Muscle layer of duodenum (tissue), 2 donors: Measurements from ENCODE around the gene ZNF473.

Experiments
- H3K27ac ChIP-seq: one replicate; pipeline ENCODE4 v1.7.0; 2013; ENCODE audit warnings: mild to moderate bottlenecking, low read length
- H3K27me3 ChIP-seq: one replicate; pipeline ENCODE4 v1.7.0; 2013; ENCODE audit warnings: low read depth, mild to moderate bottlenecking, control low read depth, low read length
- H3K36me3 ChIP-seq, 2 donors: one replicate each; pipeline ENCODE4 v1.7.0; 2013; ENCODE audit warnings: low read length in 2 of 2, control low read depth in 1 of 2, mild to moderate bottlenecking in 1 of 2; ENCODE audit not compliant: insufficient read depth in 2 of 2, control insufficient read depth in 1 of 2
- H3K4me1 ChIP-seq, 2 donors: one replicate each; pipeline ENCODE4 v1.7.0; 2013; ENCODE audit warnings: low read length in 2 of 2, mild to moderate bottlenecking in 2 of 2, control low read depth in 1 of 2, moderate library complexity in 1 of 2; ENCODE audit not compliant: insufficient read depth in 2 of 2, control insufficient read depth in 1 of 2
- H3K4me3 ChIP-seq, 2 donors: one replicate each; pipeline ENCODE4 v1.7.0; 2013; ENCODE audit warnings: low read length in 2 of 2, low read depth in 1 of 2, mild to moderate bottlenecking in 1 of 2
- H3K9me3 ChIP-seq, 2 donors: one replicate each; pipeline ENCODE4 v1.7.0; 2013; ENCODE audit warnings: low read length in 2 of 2, control low read depth in 1 of 2, mild to moderate bottlenecking in 1 of 2; ENCODE audit not compliant: control insufficient read depth in 1 of 2
- donor health status: healthy.

ZNF473 gene

DNA sequence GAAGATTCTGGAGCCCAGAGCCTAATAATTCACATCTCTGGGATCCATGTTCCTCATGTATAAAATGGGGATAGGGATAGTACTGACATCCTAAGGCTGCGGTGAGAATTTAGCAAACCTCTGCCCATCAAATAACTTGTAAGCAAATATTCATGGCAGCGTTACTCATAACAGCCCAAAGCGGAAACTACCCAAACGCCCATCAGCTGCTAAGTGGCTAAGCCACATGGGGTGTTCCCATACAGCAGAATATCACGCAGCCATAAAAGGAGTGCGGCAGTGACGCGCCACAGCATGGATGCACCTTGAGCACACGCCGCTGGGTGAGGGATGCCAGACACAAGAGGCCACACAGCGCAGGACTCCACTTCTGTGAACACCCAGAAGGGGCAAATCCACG lies 20.4 kb upstream of the ZNF473 start:
- no peak overlapping the region for H3K4me3 ChIP-seq
- no peaks in the 10 kb centered on the region for H3K27me3 ChIP-seq
- peaks cover 41 to 67% of the 10 kb centered on the region in 2 donors for H3K36me3 ChIP-seq
- no peaks in the 10 kb centered on the region for H3K9me3 ChIP-seq
- H3K27ac ChIP-seq: no peak overlapping the region
- H3K4me1 ChIP-seq: peaks cover 0 to 14% of the 10 kb centered on the region in 2 donors

DNA sequence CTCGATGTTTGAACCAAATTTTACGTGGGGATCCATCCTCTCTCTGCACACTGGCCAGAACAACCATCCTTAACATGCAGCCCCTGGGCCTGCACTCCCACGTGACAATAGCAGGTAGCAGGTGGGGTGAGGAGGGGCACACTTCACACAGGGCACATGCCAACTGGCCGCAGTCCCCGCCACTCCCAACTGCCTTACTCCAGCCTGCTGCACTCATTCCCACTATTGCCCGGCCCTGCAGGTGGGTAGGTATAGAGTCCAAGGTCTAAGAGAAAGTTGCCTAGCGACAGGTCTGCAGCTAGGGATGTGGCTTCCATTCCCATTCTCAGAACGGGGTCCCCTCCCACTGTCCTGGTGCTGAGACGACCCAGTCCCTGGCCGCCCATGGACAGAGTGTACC lies 18.6 kb upstream of the ZNF473 start:
- H3K4me1 ChIP-seq: peaks cover 0 to 14% of the 10 kb centered on the region in 2 donors
- H3K27me3 ChIP-seq: no peaks in the 10 kb centered on the region
- H3K9me3 ChIP-seq: no peaks in the 10 kb centered on the region
- no peak overlapping the region for H3K27ac ChIP-seq
- H3K4me3 ChIP-seq: no peak overlapping the region
- peaks cover 36 to 56% of the 10 kb centered on the region in 2 donors for H3K36me3 ChIP-seq

DNA sequence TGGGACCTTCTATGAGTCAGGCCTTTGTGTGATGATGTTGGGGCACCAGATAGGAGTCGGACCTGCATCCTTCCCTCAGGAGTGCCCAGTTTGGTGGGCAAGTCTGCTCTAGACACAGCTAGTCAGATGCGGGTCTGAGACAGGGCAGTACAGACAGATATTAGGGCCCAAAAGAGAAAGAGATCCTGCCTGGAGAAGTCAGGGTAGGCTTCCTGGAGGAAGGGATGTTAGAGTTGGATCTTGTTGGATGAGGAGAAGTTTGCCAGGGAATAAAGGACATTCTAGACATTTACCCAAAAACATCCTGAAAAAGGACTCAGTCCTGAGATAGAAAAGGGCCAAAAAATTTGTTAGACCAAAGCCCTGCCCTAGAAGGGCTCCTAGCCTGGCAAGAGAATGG lies 17.9 kb upstream of the ZNF473 start:
- Histone ChIP-seq H3K4me3 (no peak overlapping the region), H3K27me3 (no peaks in the 10 kb centered on the region), H3K9me3 (no peaks in the 10 kb centered on the region), H3K36me3 (peaks cover 40 to 54% of the 10 kb centered on the region in 2 donors), H3K27ac (no peak overlapping the region), H3K4me1 (peaks cover 0 to 14% of the 10 kb centered on the region in 2 donors)

DNA sequence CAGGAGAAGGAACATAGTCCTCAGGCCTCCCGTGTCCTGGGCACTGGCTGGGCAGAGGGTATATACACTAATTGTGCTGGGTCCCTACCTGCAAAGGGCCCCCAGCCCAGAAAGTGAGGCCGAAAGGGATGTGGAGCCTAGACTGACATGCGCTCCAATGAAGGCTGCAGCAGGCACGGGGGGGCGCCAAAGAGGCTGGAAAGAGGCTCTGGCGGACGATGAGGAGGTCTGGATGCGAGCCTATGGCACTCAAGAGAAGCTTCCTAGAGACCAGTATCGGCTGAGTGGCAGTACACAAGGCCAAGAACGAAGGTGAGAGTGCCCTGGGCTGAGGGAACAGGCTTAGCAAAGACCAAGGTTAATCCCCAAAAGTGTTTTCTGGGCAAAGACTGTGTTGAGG lies 17.3 kb upstream of the ZNF473 start:
- H3K4me3 ChIP-seq: no peak overlapping the region
- H3K36me3 ChIP-seq: peaks cover 40 to 54% of the 10 kb centered on the region in 2 donors
- no peaks in the 10 kb centered on the region for H3K9me3 ChIP-seq

DNA sequence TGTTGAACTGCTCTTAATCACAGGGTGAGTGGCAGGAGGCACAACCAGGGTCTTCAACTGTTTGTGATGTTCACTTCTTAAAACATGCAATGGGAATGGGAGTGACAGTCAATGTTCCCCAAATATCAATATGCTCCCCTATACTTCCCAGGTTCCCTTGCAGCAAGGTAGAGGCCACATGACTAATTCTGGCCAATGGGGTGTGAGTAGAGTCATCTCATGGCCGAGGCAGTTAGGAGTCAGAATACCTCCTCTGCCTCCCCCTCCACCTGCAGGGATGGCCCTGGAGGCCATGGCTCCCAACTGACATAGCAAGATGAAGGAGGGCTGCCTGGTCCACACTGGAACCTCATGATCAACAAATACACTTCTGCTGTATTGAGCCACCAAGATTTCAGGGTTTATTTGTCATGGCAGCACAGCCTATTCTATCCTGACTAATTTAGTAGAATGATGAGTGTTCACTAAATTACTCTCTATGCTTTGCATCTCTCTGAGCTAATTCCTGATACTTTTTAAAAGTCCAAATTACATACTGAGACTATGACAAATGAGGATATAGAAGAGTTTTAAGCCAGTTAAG lies 9.5 kb upstream of the ZNF473 start:
- no peak overlapping the region for H3K27ac ChIP-seq
- no peaks in the 10 kb centered on the region for H3K27me3 ChIP-seq
- no peak overlapping the region for H3K4me3 ChIP-seq
- H3K4me1 ChIP-seq: no peaks in the 10 kb centered on the region
- H3K9me3 ChIP-seq: no peaks in the 10 kb centered on the region
- H3K36me3 ChIP-seq: peaks cover 46 to 63% of the 10 kb centered on the region in 2 donors

More for the DNA sequence above, 17.3 kb upstream of the ZNF473 start:
- no peak overlapping the region for H3K27ac ChIP-seq
- H3K27me3 ChIP-seq: no peaks in the 10 kb centered on the region
- H3K4me1 ChIP-seq: peaks cover 0 to 12% of the 10 kb centered on the region in 2 donors

DNA sequence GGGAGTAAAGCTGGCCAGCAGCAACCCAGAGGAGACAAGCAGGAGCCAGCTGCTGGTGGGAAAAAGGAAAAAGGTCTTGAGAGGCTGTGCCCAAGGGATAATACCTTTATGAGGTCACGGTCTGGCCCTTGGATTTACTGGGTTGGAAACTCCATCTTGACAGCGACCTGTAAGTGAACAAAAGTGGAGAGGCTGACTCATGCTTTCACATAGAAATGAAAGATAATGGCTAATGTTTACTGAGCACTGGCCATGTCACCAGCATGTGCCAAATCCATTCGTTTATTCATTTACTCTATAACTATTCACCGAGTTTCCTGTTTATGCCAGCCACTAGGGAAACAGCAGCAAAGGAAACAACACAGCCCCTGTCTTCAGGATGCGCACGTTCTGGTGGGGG lies 5.3 kb upstream of the ZNF473 start:
- Histone ChIP-seq H3K36me3 (peaks cover 31 to 43% of the 10 kb centered on the region in 2 donors), H3K4me1 (peaks cover 0 to 19% of the 10 kb centered on the region in 2 donors), H3K4me3 (no peak overlapping the region), H3K27ac (no peak overlapping the region), H3K27me3 (no peaks in the 10 kb centered on the region), H3K9me3 (no peaks in the 10 kb centered on the region)

DNA sequence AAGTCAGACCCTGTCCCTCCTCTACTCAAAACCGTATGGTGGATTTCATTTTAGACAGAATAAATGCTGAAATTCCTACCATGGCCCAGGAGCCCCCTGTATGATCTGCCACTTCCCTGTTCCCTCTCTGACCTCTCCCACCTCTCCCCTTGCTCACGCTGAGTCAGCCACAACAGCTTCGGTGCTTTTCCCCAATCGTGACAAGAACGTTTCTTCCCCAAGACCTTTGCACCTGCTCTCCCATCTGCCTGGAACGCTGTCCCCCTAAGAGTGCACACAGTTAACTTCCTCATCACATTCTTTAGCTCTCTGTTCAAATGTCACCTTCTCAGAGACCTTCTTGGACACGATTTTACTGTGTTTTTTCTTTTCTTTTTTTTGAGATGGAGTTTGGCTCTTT lies 3.0 kb upstream of the ZNF473 start:
- Histone ChIP-seq H3K9me3 (no peaks in the 10 kb centered on the region), H3K4me3 (no peak overlapping the region), H3K27ac (no peak overlapping the region), H3K27me3 (no peaks in the 10 kb centered on the region), H3K4me1 (peaks cover 5 to 25% of the 10 kb centered on the region in 2 donors), H3K36me3 (peaks cover 13 to 27% of the 10 kb centered on the region in 2 donors)

DNA sequence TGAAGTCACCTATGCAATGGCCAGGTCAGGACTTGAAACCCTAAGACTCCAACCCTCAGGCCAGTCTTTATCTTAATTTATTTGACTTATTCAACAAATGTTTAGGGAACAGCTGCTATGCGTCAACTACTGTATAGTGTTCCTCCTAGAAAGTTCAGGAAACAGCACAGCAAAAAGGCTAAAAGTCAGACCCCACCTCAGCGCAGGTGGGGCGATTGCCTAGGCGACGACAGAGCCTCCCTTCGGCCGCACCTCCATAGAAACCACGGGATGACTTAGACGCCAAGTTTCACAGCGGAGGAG lies 1.1 kb upstream of the ZNF473 start:
- H3K9me3 ChIP-seq: no peaks in the 10 kb centered on the region
- peak overlapping the region; percentile 52 to 81 for H3K4me3 ChIP-seq
- H3K27me3 ChIP-seq: no peaks in the 10 kb centered on the region
- peak overlapping the region; percentile 86 for H3K27ac ChIP-seq
- peaks cover 5 to 25% of the 10 kb centered on the region in 2 donors for H3K4me1 ChIP-seq
- H3K36me3 ChIP-seq: peaks cover 8 to 22% of the 10 kb centered on the region in 2 donors

DNA sequence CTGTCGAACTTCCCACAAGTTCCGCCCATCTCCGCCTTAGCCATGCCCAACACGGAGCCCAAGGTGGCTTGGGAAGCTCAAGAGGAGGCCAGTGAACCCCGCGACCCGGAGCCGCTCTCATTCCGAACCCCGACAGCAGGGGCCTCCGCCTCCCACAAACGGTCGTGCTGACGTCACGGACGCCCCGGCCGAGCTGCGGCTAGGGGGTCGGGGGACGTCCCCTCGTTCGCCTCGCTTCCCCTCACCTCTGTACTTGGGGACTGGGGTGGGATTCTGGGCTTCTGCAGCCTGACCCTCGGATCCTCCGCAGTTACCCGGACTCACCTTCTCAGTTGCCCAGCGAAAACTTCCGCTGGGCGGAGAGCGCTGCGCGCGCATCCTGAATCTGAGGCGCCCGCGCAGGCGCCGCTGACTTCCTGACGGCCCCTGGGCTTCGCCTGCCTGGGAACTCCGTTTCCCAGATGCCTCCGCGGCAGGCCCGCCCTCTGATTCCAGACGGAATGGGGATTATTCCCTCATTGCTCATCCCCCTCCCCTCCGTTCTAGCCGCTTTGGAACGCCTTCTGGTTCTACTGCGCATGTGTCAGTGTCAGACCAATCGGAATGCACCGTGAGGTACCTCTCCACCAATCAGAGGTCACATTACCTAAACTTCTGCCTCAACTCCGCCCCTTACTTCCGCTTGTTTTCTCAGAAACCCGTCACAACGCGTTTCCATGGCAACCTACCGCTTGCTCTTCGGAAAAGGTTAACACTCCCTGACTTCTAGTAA lies 597 bp upstream of the ZNF473 start, which contains the start of gene VRK3:
Gene VRK3, minus strand, starts transcription at position 351 of the 772 bp plus-strand sequence. CDS start 9,210 bp downstream, outside the sequence.
- Histone ChIP-seq H3K4me3 (peak within 1 kb of the TSS; percentile 52 to 81), H3K27me3 (no peaks in the 10 kb centered on the region), H3K9me3 (no peaks in the 10 kb centered on the region), H3K4me1 (peaks cover 5 to 25% of the 10 kb centered on the region in 2 donors), H3K36me3 (peaks cover 9 to 21% of the 10 kb centered on the region in 2 donors), H3K27ac (peak within 1 kb of the TSS; percentile 86)

DNA sequence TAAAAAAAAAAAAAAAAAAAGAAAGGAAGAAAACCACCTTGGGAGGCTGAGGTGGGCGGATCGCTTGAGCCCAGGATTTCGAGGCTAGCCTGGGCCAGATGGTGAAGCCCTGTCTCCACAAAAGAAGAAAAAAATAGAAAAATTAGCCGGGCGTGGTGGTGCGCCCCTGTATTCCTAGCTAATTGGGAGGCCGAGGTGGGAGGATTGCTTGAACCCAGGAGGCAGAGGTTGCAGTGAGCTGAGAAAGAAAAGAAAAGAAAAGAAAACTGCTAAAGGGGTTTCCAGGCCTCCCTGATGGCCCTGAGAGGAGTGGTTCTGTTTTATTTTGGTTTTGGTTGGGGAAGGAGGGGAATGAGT lies 723 bp downstream of the ZNF473 start:
- no peaks in the 10 kb centered on the region for H3K9me3 ChIP-seq
- H3K4me3 ChIP-seq: peak overlapping the region in 1 of 2 donors; percentile 81
- no peak overlapping the region for H3K27ac ChIP-seq
- peaks cover 14 to 15% of the 10 kb centered on the region in 2 donors for H3K36me3 ChIP-seq
- H3K4me1 ChIP-seq: peaks cover 5 to 25% of the 10 kb centered on the region in 2 donors
- H3K27me3 ChIP-seq: no peaks in the 10 kb centered on the region

DNA sequence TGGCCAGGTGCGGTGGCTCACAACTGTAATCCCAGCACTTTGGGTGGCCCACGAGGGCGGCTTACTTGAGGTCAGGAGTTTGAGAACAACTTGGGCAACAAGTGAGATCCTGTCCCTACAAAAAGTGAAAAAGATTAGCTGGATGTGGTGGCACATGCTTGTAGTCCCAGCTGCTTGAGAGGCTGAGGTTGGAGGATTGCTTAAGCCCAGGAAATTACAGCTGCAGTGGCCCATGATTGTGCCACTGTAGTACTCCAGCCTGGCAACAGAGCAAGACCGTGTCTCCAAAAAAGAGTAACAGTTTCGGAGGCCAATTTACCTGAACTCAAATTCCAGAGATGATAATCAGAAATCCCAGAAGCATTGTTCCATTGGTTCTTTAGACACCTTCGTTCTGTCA lies 4.4 kb downstream of the ZNF473 start:
- Histone ChIP-seq H3K9me3 (no peaks in the 10 kb centered on the region), H3K27ac (no peak overlapping the region), H3K27me3 (no peaks in the 10 kb centered on the region), H3K4me1 (peaks cover 5 to 6% of the 10 kb centered on the region in 2 donors), H3K4me3 (no peak overlapping the region), H3K36me3 (peaks cover 29 to 47% of the 10 kb centered on the region in 2 donors)
